Amniotic epithelial cell (primary cell): ENCODE measurements around the gene HIVEP3.

ENCODE experiments used
- DNase-seq: peaks from one replicate; pipeline ENCODE4 v3.0.0-alpha.2; 2010; ENCODE audit warnings: low read depth

HIVEP3 gene

DNA sequence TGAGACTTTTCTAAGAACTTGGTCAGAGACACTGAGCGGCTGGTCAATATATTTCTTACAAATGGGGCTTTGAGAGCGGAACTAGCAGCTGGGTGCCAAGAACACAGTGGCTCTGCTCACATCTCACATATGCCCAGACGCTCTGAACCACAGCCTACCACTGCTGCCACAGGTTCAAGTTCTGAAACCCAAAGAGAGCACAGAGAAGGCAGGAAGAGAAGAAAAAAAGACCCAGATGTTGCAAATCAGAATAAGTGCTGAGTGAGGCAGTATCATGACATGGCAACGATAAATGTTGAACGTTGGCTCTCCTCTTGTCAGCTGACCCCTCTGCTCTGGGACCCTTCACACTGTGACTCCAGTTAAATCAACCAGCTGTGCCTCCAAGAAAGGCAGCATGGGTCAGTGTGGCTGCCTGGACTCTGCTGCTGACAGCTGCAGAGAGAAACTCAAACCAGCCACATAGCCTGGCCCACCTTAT lies 26.4 kb downstream of the HIVEP3 start:
- DNase-seq = no peak

DNA sequence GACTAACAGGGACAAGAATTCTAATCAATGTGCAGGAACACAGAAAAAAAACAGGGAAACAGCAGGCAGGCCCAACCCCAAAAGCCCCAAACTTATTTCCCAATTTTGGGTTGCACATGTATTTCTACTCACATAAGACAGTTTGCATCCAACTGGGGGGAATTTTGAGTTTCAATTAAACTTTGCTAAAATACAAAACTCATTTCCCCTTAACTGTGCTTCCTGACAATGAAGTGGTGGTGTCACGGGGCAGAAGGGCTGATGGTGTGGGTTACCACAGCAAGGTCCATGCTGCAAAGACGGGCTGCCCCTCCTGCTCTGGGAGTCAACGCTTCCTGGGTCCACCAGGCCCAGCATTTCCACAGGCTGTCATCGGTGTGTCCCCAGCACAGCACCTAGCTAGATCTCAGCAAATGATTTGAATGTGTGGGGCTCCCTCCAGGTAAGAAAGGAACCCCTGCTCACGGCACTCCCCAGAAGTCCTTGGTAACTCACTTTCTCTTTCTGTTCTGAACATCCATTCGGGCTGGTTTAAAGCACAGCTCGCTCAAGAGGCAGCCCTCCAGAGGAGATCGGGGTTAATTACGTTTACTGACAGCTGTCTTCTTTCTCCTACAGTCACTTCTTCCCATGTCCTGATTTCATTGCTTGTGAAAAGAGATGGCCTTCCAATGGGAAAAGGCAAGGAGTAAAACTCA lies 27.4 kb downstream of the HIVEP3 start:
- DNase-seq = no peak

DNA sequence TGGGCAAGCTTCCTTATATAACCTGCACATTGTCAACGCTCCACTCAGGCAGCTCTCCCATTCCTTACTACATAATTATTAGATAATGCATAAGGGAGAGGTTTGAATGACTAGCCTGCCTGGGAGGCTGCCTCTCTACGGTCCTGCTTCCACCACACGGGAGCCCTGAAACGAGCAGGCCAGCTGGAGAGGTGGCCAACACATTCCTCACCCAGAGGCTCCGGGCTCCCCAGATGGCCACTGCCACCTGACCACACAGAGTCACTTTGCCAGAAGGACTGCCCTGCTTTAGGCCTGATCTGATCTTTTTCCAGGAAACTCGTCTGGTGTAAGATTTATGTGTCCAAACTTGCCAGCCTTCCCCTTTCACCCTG lies 27.9 kb downstream of the HIVEP3 start:
- DNase-seq = peak; percentile 21

DNA sequence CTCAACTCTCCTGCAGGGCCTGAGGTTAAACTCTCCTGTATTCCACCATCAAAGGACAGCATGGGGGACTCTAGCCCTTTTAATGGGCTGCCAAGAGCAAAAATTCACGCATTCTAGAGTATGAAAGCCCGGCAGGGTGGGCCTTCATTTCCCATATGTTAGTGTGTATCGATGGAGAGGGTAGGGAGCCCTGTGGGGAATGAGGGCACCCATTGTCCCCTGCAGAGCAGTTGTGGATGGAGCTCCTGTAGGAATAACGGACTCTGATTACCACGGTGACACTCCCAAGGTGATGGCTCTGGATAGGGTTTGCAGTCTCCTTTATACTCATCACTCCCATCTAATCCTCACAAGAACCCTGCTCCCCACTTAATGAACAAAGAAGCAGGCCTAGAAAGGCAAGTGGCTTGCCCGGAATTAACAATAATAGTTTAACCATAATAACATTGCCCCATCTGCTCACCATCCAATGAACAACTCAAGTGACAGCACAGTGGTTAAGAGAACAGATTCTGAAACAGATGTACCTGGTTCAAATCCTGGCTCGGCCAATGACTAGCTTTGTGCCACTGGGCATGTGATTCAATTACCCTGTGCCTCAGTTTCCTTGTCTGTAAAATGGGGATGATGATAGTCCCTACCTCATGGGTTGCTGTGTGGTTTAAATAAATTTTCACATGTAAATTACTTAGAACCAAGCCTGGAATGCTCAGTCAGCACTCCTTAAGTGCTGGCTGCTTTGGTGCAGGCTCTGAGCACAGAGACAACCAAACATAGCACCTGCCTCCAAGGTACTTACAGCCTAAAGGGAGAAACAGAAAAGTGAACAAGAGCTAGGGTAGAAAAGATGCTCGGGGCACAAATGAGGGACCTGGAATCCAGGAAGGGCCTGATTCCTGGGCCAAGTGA lies 29.0 kb downstream of the HIVEP3 start:
- DNase-seq = no peak

DNA sequence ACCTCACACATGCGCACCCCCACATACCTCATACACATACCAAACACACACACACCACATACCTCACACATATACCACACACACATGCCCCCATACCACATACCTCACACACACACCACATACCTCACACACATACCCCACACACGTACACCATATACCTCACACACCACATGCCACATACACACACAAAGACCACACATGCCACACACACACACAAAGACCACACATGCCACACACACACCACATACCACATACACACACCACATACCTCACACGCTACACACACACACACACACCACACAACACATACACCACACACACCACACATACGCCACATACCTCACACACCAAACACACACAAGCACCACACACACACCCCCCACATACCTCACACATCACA lies 30.0 kb downstream of the HIVEP3 start:
- no peak for DNase-seq

DNA sequence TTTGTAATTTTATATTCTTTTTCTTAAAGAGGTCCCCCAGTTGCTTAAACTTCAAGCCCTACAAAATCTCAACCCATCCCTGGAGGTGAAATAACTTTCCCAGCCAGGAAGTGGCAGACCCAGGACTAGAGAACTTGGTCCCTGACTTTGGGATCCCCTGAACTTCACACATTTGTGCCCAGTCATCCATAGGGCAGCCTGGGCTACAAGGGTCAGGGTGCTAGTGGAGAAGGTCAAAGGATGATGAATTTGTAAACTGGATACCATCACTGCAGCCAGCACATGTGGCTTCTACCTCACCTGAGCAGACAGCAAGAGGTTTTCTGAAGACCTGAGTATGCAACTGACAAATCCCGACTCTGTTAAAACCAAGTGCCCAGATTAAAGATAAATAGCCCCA lies 31.4 kb downstream of the HIVEP3 start:
- DNase-seq = no peak

DNA sequence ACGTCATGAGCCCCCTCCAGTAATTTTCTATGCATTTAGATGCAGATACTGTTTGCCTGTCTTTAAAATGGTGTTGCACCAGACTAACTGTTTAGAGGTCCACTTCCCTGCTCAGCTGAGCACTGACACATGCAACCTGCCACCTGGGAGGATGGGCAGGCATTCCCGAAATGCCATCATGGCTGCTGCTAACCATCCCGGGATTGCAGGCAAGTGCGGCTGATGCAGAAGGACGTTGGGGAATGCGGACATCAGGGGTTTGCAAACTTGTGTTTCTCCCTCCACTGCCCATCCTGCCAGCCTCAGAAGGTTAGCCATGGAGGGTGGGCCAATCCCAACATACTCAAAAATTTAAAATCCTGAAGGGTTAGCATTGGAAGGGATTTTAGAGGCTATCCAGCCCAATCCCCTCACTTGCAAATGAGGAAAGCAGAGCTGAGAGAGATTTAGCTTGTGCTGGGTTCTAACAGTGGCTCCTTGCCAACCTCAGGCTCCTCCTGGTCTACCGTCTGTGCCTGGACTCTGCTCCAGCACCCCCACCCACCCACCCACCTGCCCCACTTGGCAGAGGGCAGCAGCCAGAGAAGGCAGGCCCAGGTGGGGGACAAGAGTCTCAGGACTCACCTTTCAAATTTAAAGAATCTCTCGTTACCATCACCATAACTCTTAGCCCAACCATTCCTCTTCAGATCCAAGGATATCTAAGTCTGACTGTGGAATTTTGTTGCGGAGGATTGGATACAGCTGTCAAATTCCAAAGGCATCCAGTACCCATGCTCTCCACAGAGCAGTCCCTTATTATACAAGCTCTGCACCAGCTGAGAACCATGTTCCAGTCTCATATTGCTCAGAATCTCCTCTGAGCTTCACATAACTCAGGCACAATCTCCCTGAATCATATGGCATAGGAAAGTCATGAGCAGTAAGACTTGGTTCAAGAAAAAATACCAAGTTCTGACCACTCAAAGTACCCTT lies 34.2 kb downstream of the HIVEP3 start:
- no peak for DNase-seq

DNA sequence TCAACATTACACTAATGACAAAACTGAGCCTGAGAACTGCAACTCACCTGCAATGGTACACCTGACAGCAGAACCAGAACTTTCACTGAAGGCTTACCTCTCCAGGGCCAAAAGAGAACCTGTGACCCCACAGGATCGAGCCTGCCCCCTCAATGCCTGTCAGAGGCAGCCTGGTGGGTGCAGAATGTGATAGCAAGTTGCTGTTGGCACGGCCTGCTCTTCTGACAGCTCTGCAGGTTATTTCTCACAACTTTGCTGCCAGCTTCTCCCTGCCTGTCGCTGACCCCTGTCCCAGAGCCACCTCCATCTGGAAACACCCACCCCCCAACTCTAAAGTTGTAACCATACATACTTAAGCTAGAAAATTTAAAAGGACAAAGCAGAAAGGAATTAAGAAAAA lies 35.2 kb downstream of the HIVEP3 start:
- DNase-seq = no peak

DNA sequence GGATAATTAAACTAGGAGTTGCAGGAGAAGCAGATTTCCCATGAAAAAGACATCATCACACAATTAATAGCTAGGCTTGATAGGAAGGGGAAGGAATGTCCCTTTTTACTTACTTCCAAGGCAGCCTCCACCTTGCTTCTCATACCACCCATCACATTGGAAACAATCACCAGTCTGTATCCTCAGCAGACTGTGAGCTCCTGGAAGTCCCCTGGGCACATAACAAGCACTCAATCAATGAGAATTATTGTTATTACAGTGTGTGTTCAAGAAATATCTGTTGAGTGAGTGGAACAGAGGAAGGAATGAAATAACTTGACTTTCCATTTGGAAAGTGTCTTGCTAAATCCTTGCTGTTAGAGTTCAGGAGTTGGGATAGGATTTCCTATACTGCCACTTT lies 36.2 kb downstream of the HIVEP3 start:
- DNase-seq = no peak

DNA sequence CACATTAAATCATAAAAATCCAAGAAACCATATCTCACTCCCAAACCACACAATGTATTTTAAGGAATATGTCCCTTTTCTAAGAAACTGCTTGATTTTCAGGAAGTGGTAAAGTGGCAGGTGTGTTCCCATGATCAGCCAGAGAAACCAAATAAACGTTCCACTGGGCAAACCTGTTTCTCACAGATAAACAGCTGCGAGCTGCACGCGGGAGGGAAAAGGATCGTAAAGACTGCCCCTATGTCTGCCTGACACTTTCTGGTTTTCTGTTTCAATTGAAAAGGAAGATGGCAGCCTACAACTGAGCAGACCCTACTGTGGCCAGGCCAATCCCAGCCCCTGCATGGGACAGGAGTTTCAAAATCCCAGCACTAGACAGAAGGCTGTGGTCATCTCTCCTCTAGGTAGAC lies 36.6 kb downstream of the HIVEP3 start:
- DNase-seq = no peak

DNA sequence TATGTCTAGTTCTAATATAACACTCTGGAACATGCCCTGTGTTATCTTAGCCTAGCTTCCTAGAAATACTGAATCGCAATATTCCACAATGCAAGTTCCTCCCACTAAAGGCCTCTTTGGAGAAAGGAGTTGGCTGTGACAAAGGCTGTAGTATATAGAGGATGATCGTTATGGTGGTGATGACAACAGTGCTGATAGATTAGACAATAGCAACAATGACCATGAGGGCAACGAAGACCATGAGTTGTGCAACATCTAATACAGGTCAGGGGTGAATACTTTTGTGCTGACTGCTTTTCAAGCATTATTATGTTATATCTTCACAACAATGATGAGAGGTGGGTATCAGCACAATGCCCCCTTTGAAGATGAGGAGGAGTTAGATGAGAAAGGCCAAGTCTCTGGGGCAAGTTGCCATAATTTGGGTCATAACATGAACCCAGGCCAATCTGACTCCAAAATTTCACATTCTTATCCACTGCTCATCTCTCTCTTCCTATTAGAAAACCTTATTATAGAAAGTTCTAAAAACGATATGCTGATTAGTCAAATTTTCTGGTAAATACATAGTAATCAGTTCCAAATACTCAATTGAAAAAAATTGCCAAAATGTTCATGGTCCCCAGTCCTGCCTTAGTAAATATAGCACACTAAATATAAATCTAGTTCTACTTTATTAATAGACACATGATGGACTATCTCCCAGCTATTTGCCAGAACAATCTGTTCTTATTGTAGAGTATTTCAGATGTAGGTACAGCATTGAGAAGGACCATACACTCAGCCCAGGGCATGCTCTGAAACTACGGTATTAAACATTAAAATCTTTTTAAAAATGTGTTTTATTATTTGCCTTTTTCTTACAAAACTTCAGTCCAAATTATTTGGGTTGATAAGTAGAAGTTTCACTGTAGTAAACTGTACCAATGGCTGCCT lies 37.5 kb downstream of the HIVEP3 start:
- DNase-seq = no peak

DNA sequence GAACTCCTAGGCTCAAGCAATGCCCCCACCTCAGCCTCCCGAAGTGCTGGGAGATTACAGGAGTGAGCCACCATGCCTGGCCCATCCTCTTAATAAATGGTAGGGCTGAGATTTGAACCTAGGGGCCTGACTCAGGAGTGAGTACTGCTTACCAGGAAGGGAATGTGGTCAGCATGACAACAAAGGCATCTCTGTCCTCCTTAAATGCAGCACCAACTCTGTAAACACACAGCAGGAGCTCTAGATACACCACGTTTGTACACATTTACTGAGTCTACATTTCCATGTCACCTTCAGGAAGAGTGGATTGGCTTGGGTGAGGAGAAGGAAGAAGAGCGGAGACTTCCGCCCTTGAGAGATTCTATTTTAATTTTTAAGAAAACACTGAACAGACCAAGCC lies 38.5 kb downstream of the HIVEP3 start:
- DNase-seq = no peak

DNA sequence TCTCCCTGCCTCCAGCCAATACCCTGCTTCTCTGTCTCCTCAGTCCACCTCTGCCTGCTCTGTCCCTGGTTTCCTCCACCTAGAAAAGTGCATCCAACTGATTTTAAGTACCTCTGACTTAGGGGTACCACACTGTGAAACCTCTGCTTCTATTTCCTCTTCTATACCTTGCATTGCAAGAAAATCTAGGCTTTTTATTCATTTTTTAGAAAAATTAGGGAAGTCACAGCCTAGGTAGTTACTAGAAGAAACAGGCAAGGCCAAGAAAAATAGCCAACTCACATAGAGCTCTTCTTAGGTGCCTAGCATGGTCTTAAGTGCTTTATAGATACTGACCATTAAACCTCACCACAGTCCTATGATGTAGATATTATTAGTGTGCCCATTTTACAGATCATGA lies 39.1 kb downstream of the HIVEP3 start:
- no peak for DNase-seq

DNA sequence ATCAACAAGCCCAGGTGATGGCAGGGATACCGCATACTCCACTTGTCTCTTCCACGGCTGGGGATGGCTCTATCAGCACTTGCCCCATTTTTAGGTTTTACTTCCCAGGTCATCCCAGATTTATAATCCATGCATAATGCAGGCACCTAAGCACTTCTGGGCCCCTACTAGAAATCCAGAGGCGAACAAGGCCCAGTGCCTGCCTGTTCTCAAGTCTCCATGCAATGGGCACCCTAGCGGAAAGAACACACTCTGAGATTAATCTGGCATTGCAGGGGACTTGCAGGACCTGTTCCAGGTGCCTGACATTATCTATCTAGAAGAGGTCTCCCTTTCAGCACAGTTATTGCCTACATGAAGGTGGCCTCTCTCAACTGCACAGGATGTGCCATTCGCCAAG lies 39.8 kb downstream of the HIVEP3 start:
- DNase-seq = no peak

DNA sequence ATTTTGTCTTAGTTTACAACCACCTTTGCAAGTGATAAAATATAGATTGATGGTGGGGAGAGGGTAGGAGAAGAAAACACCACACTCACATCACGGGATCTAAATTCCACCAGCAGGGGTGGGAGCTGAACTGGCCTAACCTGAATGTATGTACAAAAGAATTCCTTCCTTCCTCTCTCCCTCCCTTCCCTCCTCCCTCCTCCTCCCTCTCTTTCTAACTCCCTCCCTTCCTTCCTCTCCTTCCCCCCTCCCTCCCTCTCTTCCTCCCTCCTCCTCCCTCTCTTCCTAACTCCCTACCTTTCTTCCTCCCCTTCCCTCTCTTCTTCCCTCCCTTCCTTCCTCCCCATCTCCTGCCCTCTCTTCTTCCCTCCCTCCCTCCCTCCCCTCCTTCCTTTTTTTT lies 40.2 kb downstream of the HIVEP3 start:
- DNase-seq = no peak

DNA sequence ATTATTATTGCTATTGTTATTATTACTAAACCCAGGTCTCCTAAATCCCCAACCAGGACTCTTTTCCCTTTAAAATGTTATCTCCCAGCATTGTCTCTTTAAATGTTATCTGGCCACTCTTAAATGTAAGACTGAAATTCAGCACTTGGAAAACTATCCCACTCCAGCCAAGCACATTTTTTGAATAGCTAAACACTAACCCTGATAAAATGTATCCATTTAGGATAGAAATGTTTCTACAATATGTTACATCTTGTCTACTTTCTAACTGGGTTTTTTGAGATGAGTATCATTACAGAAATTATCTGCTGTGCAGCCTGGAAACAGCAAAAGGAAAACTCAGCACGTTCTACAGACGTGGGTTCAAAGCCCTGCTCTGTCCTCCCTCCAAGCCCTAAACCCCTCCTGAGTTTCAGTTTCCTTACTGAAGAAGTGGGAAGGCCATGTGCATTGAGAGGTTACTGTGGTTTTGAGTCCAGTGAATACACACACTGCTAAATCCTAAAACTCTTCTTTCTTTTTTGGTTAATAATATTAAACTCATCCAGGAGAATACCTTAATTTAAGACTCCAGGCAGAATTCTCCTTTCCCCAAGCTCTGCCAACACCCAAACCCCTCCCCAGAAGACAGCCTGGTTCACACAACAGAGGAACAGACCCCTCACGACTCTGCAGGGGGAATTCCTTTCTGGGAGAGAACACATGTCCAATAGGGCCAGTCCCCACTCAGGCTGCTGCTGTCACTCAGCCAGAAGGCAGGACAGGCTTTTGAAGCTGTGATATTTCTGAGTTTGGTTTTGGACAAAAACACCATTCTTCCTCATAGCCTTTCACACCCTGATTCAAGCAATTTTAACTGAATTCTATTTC lies 41.9 kb downstream of the HIVEP3 start:
- peak; percentile 59 for DNase-seq

DNA sequence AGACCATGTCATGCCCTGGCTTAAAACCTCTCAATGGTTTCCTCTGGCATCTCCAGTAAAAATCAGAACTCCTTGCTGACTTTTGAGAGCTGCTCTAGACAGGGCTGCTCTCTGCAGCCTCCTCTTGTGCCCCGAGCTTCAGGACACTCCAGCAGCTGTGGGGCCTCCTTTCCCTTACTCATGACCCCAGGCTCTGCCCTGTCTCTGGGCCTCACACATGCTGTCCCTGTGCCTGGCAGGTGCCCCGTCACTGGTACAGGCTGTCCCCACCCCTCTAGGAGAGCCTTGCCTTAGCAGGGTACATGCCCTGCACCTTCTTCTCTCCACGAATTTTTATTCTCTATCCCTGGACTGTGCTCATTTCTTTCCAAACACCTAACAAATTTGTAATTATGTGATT lies 43.2 kb downstream of the HIVEP3 start:
- DNase-seq = no peak

DNA sequence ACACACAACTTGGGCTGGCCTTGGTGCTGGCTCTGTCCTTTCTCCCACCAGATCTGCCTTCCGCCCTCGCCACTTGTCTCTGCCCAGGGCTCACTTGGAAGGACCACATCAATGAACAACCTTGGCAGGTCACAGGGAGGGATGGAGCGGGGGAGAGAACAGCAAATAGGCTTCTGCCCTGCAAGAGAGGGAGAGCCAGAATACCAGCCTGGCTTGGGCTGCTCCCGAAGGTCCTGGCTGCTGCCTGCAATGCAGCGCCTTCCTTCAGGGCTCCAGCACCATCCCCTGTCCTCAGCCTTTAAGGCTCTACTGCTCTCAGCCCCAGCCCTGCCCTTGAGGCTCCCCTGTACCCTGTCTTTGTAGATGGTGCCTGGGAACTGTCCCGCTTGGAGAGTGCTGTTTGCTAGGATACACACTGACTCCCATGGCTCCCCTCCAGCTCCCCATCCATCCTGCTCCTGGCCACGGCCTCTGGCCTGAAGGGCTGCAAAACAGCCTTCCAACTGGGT lies 43.8 kb downstream of the HIVEP3 start:
- no peak for DNase-seq

DNA sequence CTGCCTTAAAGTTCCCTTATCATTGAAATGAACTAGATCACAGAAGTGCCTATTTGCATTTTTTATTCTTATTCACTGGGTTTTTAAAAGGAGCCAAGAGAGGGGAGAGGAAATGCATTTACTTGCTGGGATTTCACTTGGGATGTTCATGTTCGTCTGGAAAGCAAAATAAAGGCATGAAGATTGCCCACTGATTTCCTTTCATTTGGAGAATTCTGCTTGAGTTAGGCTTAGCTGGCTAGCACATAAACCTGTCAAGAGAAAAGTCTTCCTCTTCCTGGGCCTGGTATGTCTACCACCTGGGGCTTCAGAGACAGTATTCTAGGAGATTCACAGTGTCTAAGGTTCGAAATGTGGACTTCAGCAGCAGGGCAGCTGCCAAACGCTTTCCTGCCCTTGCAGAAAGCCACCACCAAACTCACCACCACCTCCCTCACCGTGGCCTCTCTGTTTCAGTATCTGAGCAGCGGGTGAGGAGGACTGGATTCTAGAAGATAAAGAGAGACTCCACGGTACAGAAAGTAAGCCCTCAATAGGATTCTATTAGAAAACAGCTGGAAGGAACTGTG lies 44.5 kb downstream of the HIVEP3 start:
- no peak for DNase-seq

DNA sequence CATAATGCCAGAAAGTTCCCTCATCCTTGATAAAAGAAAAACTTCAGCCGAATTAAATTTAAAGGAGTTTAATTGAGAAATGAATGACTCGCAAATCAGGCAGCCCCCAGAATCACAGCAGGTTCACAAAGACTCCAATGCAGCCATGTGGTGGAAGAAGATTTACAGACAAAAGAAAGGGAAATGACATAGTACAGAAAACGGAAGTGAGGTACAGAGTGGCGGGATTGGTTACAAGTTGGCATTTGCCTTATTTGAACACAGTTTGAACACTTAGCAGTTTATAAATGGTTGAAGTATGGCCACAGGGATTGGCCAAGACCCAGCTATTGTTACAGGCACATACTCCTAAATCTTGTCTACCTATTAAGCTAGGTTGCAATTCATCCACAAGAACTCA lies 46.6 kb downstream of the HIVEP3 start:
- DNase-seq = no peak
